K562 (cell line): ENCODE measurements around the gene ACTRT2. TPM values are rescaled to one million over a fixed set of nuclear protein-coding genes. Genes with fewer than 3 reads are reported as not detected.

ENCODE experiments used
- ATAC-seq: fragments of 200-7000 bp; cut with Tn5 transposase; 3 replicates; pipeline ENCODE4 v1.9.1; 2020; ENCODE audit warnings: moderate library complexity
- BruUV-seq: library from RNA; stranded (reverse); fragments of 400-500 nt; replicated peaks from 2 replicates; lab custom pipeline; 2021; lab: Mats Ljungman, UMichigan
- CTCF ChIA-PET: fragments of 300-600 bp; formaldehyde crosslinking; extraction: SDS; loops from one replicate; lab custom pipeline; 2021; ENCODE audit warnings: low intra/inter-chr PET ratio; lab: Yijun Ruan, JAX
- POLR2A ChIA-PET: fragments of 300-600, 350-650 bp; sonication (Branson Sonifier 250); formaldehyde crosslinking; extraction: SDS; loops from one replicate; lab custom pipeline; 2021; ENCODE audit warnings: antibody characterized with exemption, inconsistent platforms; lab: Yijun Ruan, JAX
- DNase-seq, 4 experiments: peaks; one replicate each; pipeline versions ENCODE4 v3.0.0 to v3.0.0-alpha.2; 2011 to 2018; ENCODE audit warnings: low spot score in 3 of 4, mixed read lengths in 3 of 4; ENCODE audit errors: extremely low read depth in 1 of 4
- FAIRE-seq: peaks from 2 replicates; lab custom pipeline; 2011; peaks lifted over from hg19 to GRCh38; lab: Jason Lieb, UNC
- H2AFZ ChIP-seq: 2 replicates; pipeline ENCODE4 v1.6.0; 2011; ENCODE audit warnings: low read depth, low read length, control low read depth, inconsistent platforms
- H3K27ac ChIP-seq: fragments of 200-600 bp; 3 replicates; pipeline ENCODE4 v1.8.0; 2011; ENCODE audit warnings: low read depth, mild to moderate bottlenecking, control low read depth, inconsistent platforms, low read length, moderate library complexity, mixed read lengths; ENCODE audit errors: extremely low read depth
- H3K27me3 ChIP-seq, 2 experiments: fragments of 300-600 bp in 1 of 2; 2 replicates in 1 of 2; 3 replicates in 1 of 2; pipeline versions ENCODE4 v1.6.0 to v1.8.0; 2011; ENCODE audit warnings: inconsistent platforms in 2 of 2, low read length in 2 of 2, mild to moderate bottlenecking in 1 of 2, mixed read lengths in 1 of 2, moderate library complexity in 1 of 2; ENCODE audit not compliant: control insufficient read depth in 2 of 2, insufficient read depth in 2 of 2
- H3K36me3 ChIP-seq: fragments of 300-600 bp; 3 replicates; pipeline ENCODE4 v1.8.0; 2011; ENCODE audit warnings: mild to moderate bottlenecking, low read length, inconsistent platforms; ENCODE audit not compliant: control insufficient read depth, insufficient read depth
- H3K4me1 ChIP-seq, 2 experiments: fragments of 200-600 bp in 1 of 2; replicated peaks in 1 of 2; 2 replicates in 1 of 2; 3 replicates in 1 of 2; pipeline versions ENCODE4 v1.5.1 to v1.8.0; 2011; ENCODE audit warnings: inconsistent platforms in 2 of 2, low read length in 2 of 2, mild to moderate bottlenecking in 1 of 2, mixed read lengths in 1 of 2, moderate library complexity in 1 of 2; ENCODE audit not compliant: control insufficient read depth in 2 of 2, insufficient read depth in 2 of 2
- H3K4me2 ChIP-seq: 2 replicates; pipeline ENCODE4 v1.6.1; 2011; ENCODE audit warnings: low read length, control low read depth, inconsistent platforms, mixed read lengths; ENCODE audit not compliant: insufficient read depth
- H3K4me3 ChIP-seq: fragments of 200-600 bp; sonication (generic), shearing (Covaris generic); 2 replicates; pipeline ENCODE4 v1.5.1; 2016; ENCODE audit warnings: control low read depth, inconsistent platforms
- H3K79me2 ChIP-seq: fragments of 200-600 bp; 3 replicates; pipeline ENCODE4 v1.8.0; 2011; ENCODE audit warnings: low read length, inconsistent platforms; ENCODE audit not compliant: control insufficient read depth, insufficient read depth
- H3K9ac ChIP-seq, 2 experiments: 2 replicates each; pipeline versions ENCODE4 v1.6.0 to v1.6.1; 2011; ENCODE audit warnings: low read depth in 2 of 2, low read length in 2 of 2, control low read depth in 1 of 2, inconsistent platforms in 1 of 2, mild to moderate bottlenecking in 1 of 2, mixed read lengths in 1 of 2; ENCODE audit not compliant: insufficient read depth in 1 of 2
- H3K9me1 ChIP-seq: one replicate; pipeline ENCODE4 v1.6.0; 2011; ENCODE audit warnings: inconsistent platforms, mild to moderate bottlenecking, low read length, moderate library complexity; ENCODE audit not compliant: control insufficient read depth, insufficient read depth
- H3K9me3 ChIP-seq: replicated peaks from 2 replicates; pipeline ENCODE4 v1.5.1; 2011; ENCODE audit warnings: low read depth, low read length, inconsistent platforms; ENCODE audit not compliant: control insufficient read depth, insufficient read depth
- H4K20me1 ChIP-seq: replicated peaks from 2 replicates; pipeline ENCODE4 v1.6.1; 2011; ENCODE audit warnings: low read length, inconsistent platforms, mixed read lengths; ENCODE audit not compliant: control insufficient read depth, insufficient read depth
- ARNT ChIP-seq, 2 experiments: fragments of 450-650 bp; IDR thresholded peaks; 2 replicates each; pipeline ENCODE4 v1.6.1; 2016; ENCODE audit warnings: mild to moderate bottlenecking in 1 of 2
- ILF3 ChIP-seq: fragments of 450-650 bp; IDR thresholded peaks from 2 replicates; pipeline ENCODE4 v1.6.1; 2018; ENCODE audit warnings: antibody characterized with exemption, mild to moderate bottlenecking, moderate library complexity, borderline replicate concordance
- L3MBTL2 ChIP-seq: fragments of 450-650 bp; IDR thresholded peaks from 2 replicates; pipeline ENCODE4 v1.6.1; 2016; ENCODE audit warnings: mild to moderate bottlenecking, moderate library complexity
- NFE2 ChIP-seq: IDR thresholded peaks from 2 replicates; pipeline ENCODE4 v1.6.1; 2014; ENCODE audit warnings: antibody characterized with exemption, low read depth
- PPARD ChIP-seq: fragments of 250-450 bp; sonication (Bioruptor Pico); IDR thresholded peaks from 2 replicates; pipeline ENCODE4 v1.8.0; 2022; ENCODE audit warnings: inconsistent platforms, mild to moderate bottlenecking, moderate library complexity
- TCFL5 ChIP-seq: fragments of 250-450 bp; sonication (Bioruptor Pico); conservative IDR thresholded peaks from 2 replicates; pipeline ENCODE4 v1.6.1; 2021; ENCODE audit warnings: mild to moderate bottlenecking, moderate library complexity, matching md5 sums
- WGBS: fragments of 100-300 bp; shearing (Covaris generic); methylation state at CpG from one replicate; pipeline ENCODE4 v1.1.6; 2016; ENCODE audit warnings: low coverage, mixed read lengths; ENCODE audit not compliant: insufficient coverage; ENCODE audit errors: missing lambda C conversion rate; 5-methylcytosine and 5-hydroxymethylcytosine counted together
- in situ Hi-C: fragments of 300-500 bp; cut with MboI; formaldehyde crosslinking; loops from 4 replicates; pipeline ENCODE4 v1.15.0; 2018; ENCODE audit warnings: inconsistent platforms, mixed read lengths
- intact Hi-C: fragments of 100-400 bp; cut with micrococcal nuclease; formaldehyde crosslinking; loops from 2 replicates; pipeline ENCODE4 v1.14.2; 2022
- polyA plus RNA-seq, 8 experiments: library from polyadenylated mRNA; depleted of rRNA in 4 of 8; stranded (reverse) in 5 of 8; unstranded in 3 of 8; fragments of >200 nt; fragmentation: Nextera tagmentation in 2 of 8; fragmentation: Illumina TruSeq in 1 of 8; extraction: Ambion mirVana in 2 of 8; extraction: Trizol in 1 of 8; gene quantifications; 2 replicates each; pipeline versions ENCODE4 v1.2.1 to v1.2.3, GENCODE V29; 2011 to 2014; ENCODE audit warnings: inconsistent platforms in 1 of 8, missing spikeins in 1 of 8
- total RNA-seq, 7 experiments: library from RNA; depleted of rRNA in 6 of 7; stranded (reverse); fragments of >200 nt in 6 of 7; fragmentation: Illumina TruSeq in 2 of 7; extraction: Trizol in 2 of 7; gene quantifications; 2 replicates each; pipeline versions ENCODE4 v1.2.1 to v1.2.3, GENCODE V29; 2011 to 2021; ENCODE audit warnings: low replicate concordance in 1 of 7
- TF ChIP-seq, protein P1 (sequence below), 2 experiments: IDR thresholded peaks; 2 replicates each; pipeline ENCODE4 v1.6.1; 2011; ENCODE audit warnings: borderline replicate concordance in 1 of 2, control low read depth in 1 of 2, low read depth in 1 of 2, low read length in 1 of 2, mild to moderate bottlenecking in 1 of 2, mixed read lengths in 1 of 2, moderate library complexity in 1 of 2; ENCODE audit not compliant: insufficient read depth in 1 of 2, insufficient read length in 1 of 2, poor library complexity in 1 of 2, severe bottlenecking in 1 of 2; ENCODE audit errors: extremely low read depth in 1 of 2
- TF ChIP-seq, protein P2 (sequence below): fragments of 450-650 bp; IDR thresholded peaks from 2 replicates; pipeline ENCODE4 v1.6.1; 2016; ENCODE audit warnings: mild to moderate bottlenecking, moderate library complexity

Gene ACTRT2
- total and polyA plus RNA-seq, 9 of the 15 experiments (the other 6 are each of a cell fraction or from before 2014, with no cell fraction given) = not detected

GRCh38 chr1:3054474-3054873 is 33.2 kb downstream of the ACTRT2 start:
- Histone ChIP-seq H3K9me3 (no peaks in the 10 kb centered on the region), H3K79me2 (no peaks in the 10 kb centered on the region), H3K4me1 (no peaks in the 10 kb centered on the region), H3K9ac (no peak overlapping the region), H4K20me1 (no peaks in the 10 kb centered on the region), H3K4me2 (no peak overlapping the region), H3K27ac (no peak overlapping the region), H3K4me3 (no peak overlapping the region), H2AFZ (no peak overlapping the region), H3K36me3 (no peaks in the 10 kb centered on the region), H3K9me1 (no peaks in the 10 kb centered on the region), H3K27me3 (peaks cover 0 to 9% of the 10 kb centered on the region in 2 experiments; a peak in 1 of 5 replicates)
- TF ChIP-seq NFE2 (peak; percentile 46), L3MBTL2 (peak; percentile 77), ILF3 (no peak), PPARD (CRISPR knock-in tag) (no peak), TCFL5 (CRISPR knock-in tag) (no peak), ARNT (IDR thresholded peaks at IDR 0.05) (no peak)
- TF ChIP-seq, protein P1, sequence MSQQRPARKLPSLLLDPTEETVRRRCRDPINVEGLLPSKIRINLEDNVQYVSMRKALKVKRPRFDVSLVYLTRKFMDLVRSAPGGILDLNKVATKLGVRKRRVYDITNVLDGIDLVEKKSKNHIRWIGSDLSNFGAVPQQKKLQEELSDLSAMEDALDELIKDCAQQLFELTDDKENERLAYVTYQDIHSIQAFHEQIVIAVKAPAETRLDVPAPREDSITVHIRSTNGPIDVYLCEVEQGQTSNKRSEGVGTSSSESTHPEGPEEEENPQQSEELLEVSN (IDR thresholded peaks at IDR 0.05; ENCODE audit: borderline replicate concordance in 1 of 2, extremely low read depth in 1 of 2, insufficient read depth in 1 of 2, insufficient read length in 1 of 2, low read depth in 1 of 2, low read length in 1 of 2, poor library complexity in 1 of 2, severe bottlenecking in 1 of 2) = peak; percentile 78 to 84
- TF ChIP-seq, protein P2, sequence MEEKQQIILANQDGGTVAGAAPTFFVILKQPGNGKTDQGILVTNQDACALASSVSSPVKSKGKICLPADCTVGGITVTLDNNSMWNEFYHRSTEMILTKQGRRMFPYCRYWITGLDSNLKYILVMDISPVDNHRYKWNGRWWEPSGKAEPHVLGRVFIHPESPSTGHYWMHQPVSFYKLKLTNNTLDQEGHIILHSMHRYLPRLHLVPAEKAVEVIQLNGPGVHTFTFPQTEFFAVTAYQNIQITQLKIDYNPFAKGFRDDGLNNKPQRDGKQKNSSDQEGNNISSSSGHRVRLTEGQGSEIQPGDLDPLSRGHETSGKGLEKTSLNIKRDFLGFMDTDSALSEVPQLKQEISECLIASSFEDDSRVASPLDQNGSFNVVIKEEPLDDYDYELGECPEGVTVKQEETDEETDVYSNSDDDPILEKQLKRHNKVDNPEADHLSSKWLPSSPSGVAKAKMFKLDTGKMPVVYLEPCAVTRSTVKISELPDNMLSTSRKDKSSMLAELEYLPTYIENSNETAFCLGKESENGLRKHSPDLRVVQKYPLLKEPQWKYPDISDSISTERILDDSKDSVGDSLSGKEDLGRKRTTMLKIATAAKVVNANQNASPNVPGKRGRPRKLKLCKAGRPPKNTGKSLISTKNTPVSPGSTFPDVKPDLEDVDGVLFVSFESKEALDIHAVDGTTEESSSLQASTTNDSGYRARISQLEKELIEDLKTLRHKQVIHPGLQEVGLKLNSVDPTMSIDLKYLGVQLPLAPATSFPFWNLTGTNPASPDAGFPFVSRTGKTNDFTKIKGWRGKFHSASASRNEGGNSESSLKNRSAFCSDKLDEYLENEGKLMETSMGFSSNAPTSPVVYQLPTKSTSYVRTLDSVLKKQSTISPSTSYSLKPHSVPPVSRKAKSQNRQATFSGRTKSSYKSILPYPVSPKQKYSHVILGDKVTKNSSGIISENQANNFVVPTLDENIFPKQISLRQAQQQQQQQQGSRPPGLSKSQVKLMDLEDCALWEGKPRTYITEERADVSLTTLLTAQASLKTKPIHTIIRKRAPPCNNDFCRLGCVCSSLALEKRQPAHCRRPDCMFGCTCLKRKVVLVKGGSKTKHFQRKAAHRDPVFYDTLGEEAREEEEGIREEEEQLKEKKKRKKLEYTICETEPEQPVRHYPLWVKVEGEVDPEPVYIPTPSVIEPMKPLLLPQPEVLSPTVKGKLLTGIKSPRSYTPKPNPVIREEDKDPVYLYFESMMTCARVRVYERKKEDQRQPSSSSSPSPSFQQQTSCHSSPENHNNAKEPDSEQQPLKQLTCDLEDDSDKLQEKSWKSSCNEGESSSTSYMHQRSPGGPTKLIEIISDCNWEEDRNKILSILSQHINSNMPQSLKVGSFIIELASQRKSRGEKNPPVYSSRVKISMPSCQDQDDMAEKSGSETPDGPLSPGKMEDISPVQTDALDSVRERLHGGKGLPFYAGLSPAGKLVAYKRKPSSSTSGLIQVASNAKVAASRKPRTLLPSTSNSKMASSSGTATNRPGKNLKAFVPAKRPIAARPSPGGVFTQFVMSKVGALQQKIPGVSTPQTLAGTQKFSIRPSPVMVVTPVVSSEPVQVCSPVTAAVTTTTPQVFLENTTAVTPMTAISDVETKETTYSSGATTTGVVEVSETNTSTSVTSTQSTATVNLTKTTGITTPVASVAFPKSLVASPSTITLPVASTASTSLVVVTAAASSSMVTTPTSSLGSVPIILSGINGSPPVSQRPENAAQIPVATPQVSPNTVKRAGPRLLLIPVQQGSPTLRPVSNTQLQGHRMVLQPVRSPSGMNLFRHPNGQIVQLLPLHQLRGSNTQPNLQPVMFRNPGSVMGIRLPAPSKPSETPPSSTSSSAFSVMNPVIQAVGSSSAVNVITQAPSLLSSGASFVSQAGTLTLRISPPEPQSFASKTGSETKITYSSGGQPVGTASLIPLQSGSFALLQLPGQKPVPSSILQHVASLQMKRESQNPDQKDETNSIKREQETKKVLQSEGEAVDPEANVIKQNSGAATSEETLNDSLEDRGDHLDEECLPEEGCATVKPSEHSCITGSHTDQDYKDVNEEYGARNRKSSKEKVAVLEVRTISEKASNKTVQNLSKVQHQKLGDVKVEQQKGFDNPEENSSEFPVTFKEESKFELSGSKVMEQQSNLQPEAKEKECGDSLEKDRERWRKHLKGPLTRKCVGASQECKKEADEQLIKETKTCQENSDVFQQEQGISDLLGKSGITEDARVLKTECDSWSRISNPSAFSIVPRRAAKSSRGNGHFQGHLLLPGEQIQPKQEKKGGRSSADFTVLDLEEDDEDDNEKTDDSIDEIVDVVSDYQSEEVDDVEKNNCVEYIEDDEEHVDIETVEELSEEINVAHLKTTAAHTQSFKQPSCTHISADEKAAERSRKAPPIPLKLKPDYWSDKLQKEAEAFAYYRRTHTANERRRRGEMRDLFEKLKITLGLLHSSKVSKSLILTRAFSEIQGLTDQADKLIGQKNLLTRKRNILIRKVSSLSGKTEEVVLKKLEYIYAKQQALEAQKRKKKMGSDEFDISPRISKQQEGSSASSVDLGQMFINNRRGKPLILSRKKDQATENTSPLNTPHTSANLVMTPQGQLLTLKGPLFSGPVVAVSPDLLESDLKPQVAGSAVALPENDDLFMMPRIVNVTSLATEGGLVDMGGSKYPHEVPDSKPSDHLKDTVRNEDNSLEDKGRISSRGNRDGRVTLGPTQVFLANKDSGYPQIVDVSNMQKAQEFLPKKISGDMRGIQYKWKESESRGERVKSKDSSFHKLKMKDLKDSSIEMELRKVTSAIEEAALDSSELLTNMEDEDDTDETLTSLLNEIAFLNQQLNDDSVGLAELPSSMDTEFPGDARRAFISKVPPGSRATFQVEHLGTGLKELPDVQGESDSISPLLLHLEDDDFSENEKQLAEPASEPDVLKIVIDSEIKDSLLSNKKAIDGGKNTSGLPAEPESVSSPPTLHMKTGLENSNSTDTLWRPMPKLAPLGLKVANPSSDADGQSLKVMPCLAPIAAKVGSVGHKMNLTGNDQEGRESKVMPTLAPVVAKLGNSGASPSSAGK = peak; percentile 75
- DNase-seq (no peak), ATAC-seq (no peak), FAIRE-seq (no peak)
- BruUV-seq = no TSS peak
- in situ Hi-C loops (no loop called here), intact Hi-C loops (no loop called here)
- POLR2A ChIA-PET = no interaction called here
- 1% methylated on average over 12 of the region's 12 CpGs for WGBS
- CTCF ChIA-PET = no interaction called here
